ENCODE measurements around the gene CCNH.
A peak's percentile ranks its signal among the peaks of the same experiment; 100 is the strongest.

Gene CCNH

GRCh38 chr5:87430863-87431457 lies 18.2 kb upstream of the CCNH start:
- H3K4me3 ChIP-seq (ENCODE audit: low read depth, low read length) = no peak overlapping the region
- TF ChIP-seq CTCF (IDR thresholded peaks at IDR 0.05; ENCODE audit: low read depth, low read length, missing control alignments) = no peak
- in situ Hi-C loops (cut with HindIII; ENCODE audit: low pct_ligation_motif_present, low sequenced_read_pairs) = no loop called here
- H3K27ac ChIP-seq = no peak overlapping the region
- no peak for DNase-seq
- no peaks in the 10 kb centered on the region for H3K36me3 ChIP-seq (replicated peaks)
- H3K27me3 ChIP-seq (replicated peaks) = no peaks in the 10 kb centered on the region

DNA sequence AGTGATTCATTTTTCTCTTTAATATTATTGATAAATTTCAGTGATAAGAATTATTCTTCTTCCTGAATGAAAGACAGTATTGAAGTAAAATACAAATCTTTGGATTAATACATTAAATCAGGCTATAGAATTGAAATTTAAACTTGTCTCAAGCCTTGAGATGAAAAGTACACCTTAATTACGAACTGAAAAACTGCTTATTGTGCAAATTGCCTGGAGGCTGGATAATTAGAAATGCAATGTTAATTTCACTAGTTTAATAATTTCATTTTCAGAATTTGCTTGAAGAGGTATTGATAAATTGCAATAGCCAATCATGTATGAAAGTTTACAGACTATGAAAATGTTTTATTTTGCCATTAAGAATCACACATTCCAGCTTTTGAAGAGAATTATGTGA lies 11.0 kb upstream of the CCNH start:
- in situ Hi-C loops (cut with HindIII; ENCODE audit: low pct_ligation_motif_present, low sequenced_read_pairs) = no loop called here

DNA sequence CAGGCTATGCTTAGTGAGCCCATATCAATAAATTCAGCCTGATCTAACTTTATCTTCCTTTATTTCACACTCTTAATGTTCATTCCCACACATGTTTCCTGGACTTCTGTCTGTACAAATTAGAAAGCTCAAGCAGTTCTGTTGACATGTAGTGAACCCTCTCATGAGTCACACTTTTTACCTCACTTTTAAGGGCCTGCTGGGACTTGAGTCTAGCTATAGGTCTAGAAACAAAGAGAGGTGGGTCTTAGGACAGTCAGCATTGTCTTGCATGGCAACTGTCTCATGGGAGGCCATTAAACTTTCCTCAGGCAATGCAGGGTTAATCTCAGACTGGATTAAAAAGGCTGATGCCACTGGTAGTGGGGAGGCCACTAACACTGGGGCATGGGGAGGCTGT lies 8.6 kb upstream of the CCNH start:
- Histone ChIP-seq H3K27ac (no peak overlapping the region), H3K4me3 (ENCODE audit: low read depth, low read length) (no peak overlapping the region), H3K36me3 (replicated peaks) (no peaks in the 10 kb centered on the region), H3K27me3 (replicated peaks) (no peaks in the 10 kb centered on the region)
- no peak for DNase-seq
- TF ChIP-seq CTCF (IDR thresholded peaks at IDR 0.05; ENCODE audit: low read depth, low read length, missing control alignments) = no peak
- in situ Hi-C loops (cut with HindIII; ENCODE audit: low pct_ligation_motif_present, low sequenced_read_pairs) = no loop called here

More for the DNA sequence above, 11.0 kb upstream of the CCNH start:
- no peak for TF ChIP-seq CTCF (IDR thresholded peaks at IDR 0.05; ENCODE audit: low read depth, low read length, missing control alignments)
- Histone ChIP-seq H3K4me3 (ENCODE audit: low read depth, low read length) (no peak overlapping the region), H3K27ac (no peak overlapping the region), H3K27me3 (replicated peaks) (no peaks in the 10 kb centered on the region), H3K36me3 (replicated peaks) (no peaks in the 10 kb centered on the region)
- no peak for DNase-seq

DNA sequence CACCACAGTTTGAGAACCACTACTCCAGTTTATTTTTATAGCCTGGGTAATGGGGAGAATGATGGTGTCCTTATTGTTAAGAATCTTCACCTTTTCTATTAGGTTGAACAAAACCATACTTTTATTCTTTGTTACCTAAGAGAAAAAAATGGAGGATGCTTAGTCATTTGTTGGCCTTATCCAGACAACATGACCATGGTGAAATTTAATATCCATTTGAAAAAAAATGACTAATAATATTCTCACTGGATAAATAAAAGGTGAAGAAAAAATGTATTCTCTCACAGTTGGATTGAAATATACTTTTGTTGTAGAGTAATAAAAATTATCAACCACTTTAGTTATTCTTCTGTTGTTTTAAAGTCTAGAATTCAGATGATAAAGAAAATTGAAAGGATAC lies 5.8 kb upstream of the CCNH start:
- no peak for TF ChIP-seq CTCF (IDR thresholded peaks at IDR 0.05; ENCODE audit: low read depth, low read length, missing control alignments)
- DNase-seq = no peak
- no peak overlapping the region for H3K27ac ChIP-seq
- no peak overlapping the region for H3K4me3 ChIP-seq (ENCODE audit: low read depth, low read length)
- H3K36me3 ChIP-seq (replicated peaks) = no peaks in the 10 kb centered on the region
- no peaks in the 10 kb centered on the region for H3K27me3 ChIP-seq (replicated peaks)
- in situ Hi-C loops (cut with HindIII; ENCODE audit: low pct_ligation_motif_present, low sequenced_read_pairs) = no loop called here

GRCh38 chr5:87413343-87413645 lies 564 bp upstream of the CCNH start:
- peak overlapping the region; percentile 96 for H3K4me3 ChIP-seq (ENCODE audit: low read depth, low read length)
- in situ Hi-C loops (cut with HindIII; ENCODE audit: low pct_ligation_motif_present, low sequenced_read_pairs) = no loop called here

More at GRCh38 chr5:87413343-87413645, 564 bp upstream of the CCNH start:
- Histone ChIP-seq H3K27me3 (replicated peaks) (no peaks in the 10 kb centered on the region), H3K36me3 (replicated peaks) (peaks cover 16% of the 10 kb centered on the region), H3K27ac (peak overlapping the region; percentile 93)
- TF ChIP-seq CTCF (IDR thresholded peaks at IDR 0.05; ENCODE audit: low read depth, low read length, missing control alignments) = no peak
- no peak for DNase-seq

Measured in brain microvascular endothelial cell (primary cell).